GM21367 (cell line): Measurements from ENCODE around the gene PKP1.

ENCODE experiments used
- ATAC-seq: cut with Tn5 transposase; IDR thresholded peaks from one replicate; pipeline ENCODE4 v1.9.1; 2021; ENCODE audit not compliant: unreplicated experiment

PKP1 gene

GRCh38 chr1:201328576-201328975, 45.3 kb downstream of the PKP1 start:
- ATAC-seq = no peak

- ATAC-seq = no peak
These were observed 46.0 kb downstream of the PKP1 start for GRCh38 chr1:201329286-201329685.

- ATAC-seq = no peak
These were observed 46.5 kb downstream of the PKP1 start for GRCh38 chr1:201329801-201330200.

GRCh38 chr1:201330541-201330940, 47.2 kb downstream of the PKP1 start:
- no peak for ATAC-seq

- no peak for ATAC-seq
These were observed 47.9 kb downstream of the PKP1 start for GRCh38 chr1:201331166-201331565.

GRCh38 chr1:201332021-201332420, 48.7 kb downstream of the PKP1 start:
- no peak for ATAC-seq

GRCh38 chr1:201332616-201333335, 49.5 kb downstream of the PKP1 start:
- no peak for ATAC-seq

- no peak for ATAC-seq
These were observed 51.2 kb downstream of the PKP1 start for GRCh38 chr1:201334325-201335173.

GRCh38 chr1:201335174-201335870, 52.0 kb downstream of the PKP1 start:
- ATAC-seq = no peak

GRCh38 chr1:201335901-201336300, 52.6 kb downstream of the PKP1 start:
- ATAC-seq = no peak

GRCh38 chr1:201336711-201337450, 53.6 kb downstream of the PKP1 start:
- ATAC-seq = no peak

- ATAC-seq = no peak
These were observed 58.1 kb downstream of the PKP1 start for GRCh38 chr1:201341377-201341776.

GRCh38 chr1:201344206-201345080, 61.1 kb downstream of the PKP1 start:
- no peak for ATAC-seq

GRCh38 chr1:201345081-201345355, 61.7 kb downstream of the PKP1 start:
- no peak for ATAC-seq

- no peak for ATAC-seq
These were observed 63.1 kb downstream of the PKP1 start for GRCh38 chr1:201346337-201346939.

- ATAC-seq = no peak
These were observed 63.7 kb downstream of the PKP1 start for GRCh38 chr1:201346987-201347386.

- no peak for ATAC-seq
These were observed 64.3 kb downstream of the PKP1 start for GRCh38 chr1:201347498-201348210.

- ATAC-seq = no peak
These were observed 64.9 kb downstream of the PKP1 start for GRCh38 chr1:201348211-201348566.

- no peak for ATAC-seq
These were observed 65.8 kb downstream of the PKP1 start for GRCh38 chr1:201349092-201349491.
